Measurements from ENCODE around the gene KRT39. TPM values are rescaled to one million over a fixed set of nuclear protein-coding genes. Genes with fewer than 3 reads are reported as not detected.

The KRT39 gene
- polyA plus RNA-seq, 2 of the 4 experiments (the other 2 are of a cell fraction): not detected

DNA sequence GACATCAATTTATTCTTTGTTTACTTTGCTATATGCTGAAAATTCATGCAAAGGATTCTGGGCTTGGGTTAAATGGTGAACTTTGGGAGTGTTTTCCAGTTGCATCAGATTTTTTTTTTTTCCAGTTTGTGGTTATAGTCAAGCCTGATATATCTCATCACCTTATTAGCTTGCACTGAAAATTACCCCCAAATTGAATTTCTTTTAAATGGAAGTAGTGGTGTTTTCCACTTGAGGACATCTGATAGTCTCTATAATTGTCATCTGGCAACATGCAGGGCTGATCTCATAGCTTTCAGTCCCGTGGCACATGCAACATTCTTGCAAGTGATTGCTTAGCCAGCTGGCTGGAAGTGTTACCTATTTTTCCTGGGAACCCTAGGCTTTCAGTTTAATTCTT lies 46.9 kb upstream of the KRT39 start:
- H3K4me3 ChIP-seq: no peak overlapping the region
- H3K4me1 ChIP-seq: peaks cover 18% of the 10 kb centered on the region; the same call in 2 of the 3 replicates
- no peak for TF ChIP-seq ZC3H11A (IDR thresholded peaks at IDR 0.05)
- TF ChIP-seq, protein P1, sequence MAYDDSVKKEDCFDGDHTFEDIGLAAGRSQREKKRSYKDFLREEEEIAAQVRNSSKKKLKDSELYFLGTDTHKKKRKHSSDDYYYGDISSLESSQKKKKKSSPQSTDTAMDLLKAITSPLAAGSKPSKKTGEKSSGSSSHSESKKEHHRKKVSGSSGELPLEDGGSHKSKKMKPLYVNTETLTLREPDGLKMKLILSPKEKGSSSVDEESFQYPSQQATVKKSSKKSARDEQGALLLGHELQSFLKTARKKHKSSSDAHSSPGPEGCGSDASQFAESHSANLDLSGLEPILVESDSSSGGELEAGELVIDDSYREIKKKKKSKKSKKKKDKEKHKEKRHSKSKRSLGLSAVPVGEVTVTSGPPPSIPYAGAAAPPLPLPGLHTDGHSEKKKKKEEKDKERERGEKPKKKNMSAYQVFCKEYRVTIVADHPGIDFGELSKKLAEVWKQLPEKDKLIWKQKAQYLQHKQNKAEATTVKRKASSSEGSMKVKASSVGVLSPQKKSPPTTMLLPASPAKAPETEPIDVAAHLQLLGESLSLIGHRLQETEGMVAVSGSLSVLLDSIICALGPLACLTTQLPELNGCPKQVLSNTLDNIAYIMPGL (CRISPR knock-in tag; IDR thresholded peaks at IDR 0.05; ENCODE audit: borderline replicate concordance): no peak
- no peak overlapping the region for H3K27ac ChIP-seq
- CTCF ChIA-PET: interaction anchor here (1.0 to 1.1 kb wide), 3 partner anchors 309 to 635 kb away, joined by 4 to 5 read pairs (median 4); no protein-coding TSS in a partner anchor
- 29% methylated on average over 1 of the region's 1 CpG for WGBS (ENCODE audit: missing lambda C conversion rate)
- ATAC-seq (no peak), FAIRE-seq (peak; percentile 61), DNase-seq (ENCODE audit: low read depth in 1 of 2, low spot score in 1 of 2) (no peak)
- H3K9me3 ChIP-seq: no peaks in the 10 kb centered on the region
- POLR2A ChIA-PET: no interaction called here
- H3K4me2 ChIP-seq: peak overlapping the region; percentile 11; the same call in 1 of the 3 replicates

DNA sequence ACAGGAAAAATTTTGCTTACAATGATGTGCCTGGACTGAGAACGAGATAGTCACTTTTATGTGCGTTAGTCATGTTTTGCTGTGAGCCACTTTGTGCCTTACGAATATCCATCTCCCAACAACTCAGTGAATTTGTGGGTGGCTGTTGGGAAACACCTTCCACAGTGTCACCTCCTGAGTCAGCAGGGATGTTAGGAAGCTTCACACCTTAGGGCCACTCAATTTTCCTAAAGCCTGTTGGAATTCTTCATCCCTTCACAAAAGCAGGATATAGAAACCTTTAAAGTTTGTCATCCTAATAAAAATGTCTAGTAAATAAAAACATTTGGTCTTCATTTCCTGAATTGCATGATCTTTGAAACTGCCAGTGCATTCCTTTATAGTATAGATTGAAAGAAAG lies 46.4 kb upstream of the KRT39 start:
- no peak for FAIRE-seq
- WGBS (ENCODE audit: missing lambda C conversion rate): 72% methylated on average over 3 of the region's 3 CpGs
- no peak for DNase-seq (ENCODE audit: low read depth in 1 of 2, low spot score in 1 of 2)
- TF ChIP-seq, protein P2, sequence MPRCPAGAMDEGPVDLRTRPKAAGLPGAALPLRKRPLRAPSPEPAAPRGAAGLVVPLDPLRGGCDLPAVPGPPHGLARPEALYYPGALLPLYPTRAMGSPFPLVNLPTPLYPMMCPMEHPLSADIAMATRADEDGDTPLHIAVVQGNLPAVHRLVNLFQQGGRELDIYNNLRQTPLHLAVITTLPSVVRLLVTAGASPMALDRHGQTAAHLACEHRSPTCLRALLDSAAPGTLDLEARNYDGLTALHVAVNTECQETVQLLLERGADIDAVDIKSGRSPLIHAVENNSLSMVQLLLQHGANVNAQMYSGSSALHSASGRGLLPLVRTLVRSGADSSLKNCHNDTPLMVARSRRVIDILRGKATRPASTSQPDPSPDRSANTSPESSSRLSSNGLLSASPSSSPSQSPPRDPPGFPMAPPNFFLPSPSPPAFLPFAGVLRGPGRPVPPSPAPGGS (IDR thresholded peaks at IDR 0.05): no peak
- no peak for TF ChIP-seq RFX5 (IDR thresholded peaks at IDR 0.05)
- TF ChIP-seq TFCP2L1 (CRISPR knock-in tag; IDR thresholded peaks at IDR 0.05): no peak
- TF ChIP-seq BHLHE40 (IDR thresholded peaks at IDR 0.05; ENCODE audit: low read depth, low read length): no peak
- TF ChIP-seq POLR2A (IDR thresholded peaks at IDR 0.05; ENCODE audit: low read length): no peak
- TF ChIP-seq CHD4 (IDR thresholded peaks at IDR 0.05; ENCODE audit: borderline replicate concordance): no peak
- TF ChIP-seq CHD2 (IDR thresholded peaks at IDR 0.05; ENCODE audit: low read length, partially characterized antibody): no peak
- TF ChIP-seq TP53 (CRISPR knock-in tag; IDR thresholded peaks at IDR 0.05): no peak
- TF ChIP-seq EHMT2 (IDR thresholded peaks at IDR 0.05; ENCODE audit: low read depth): no peak
- TF ChIP-seq, protein P3, sequence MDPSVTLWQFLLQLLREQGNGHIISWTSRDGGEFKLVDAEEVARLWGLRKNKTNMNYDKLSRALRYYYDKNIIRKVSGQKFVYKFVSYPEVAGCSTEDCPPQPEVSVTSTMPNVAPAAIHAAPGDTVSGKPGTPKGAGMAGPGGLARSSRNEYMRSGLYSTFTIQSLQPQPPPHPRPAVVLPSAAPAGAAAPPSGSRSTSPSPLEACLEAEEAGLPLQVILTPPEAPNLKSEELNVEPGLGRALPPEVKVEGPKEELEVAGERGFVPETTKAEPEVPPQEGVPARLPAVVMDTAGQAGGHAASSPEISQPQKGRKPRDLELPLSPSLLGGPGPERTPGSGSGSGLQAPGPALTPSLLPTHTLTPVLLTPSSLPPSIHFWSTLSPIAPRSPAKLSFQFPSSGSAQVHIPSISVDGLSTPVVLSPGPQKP (IDR thresholded peaks at IDR 0.05; ENCODE audit: low read depth, low read length): no peak
- no peak for TF ChIP-seq SREBF2 (IDR thresholded peaks at IDR 0.05)
- H3K4me2 ChIP-seq: peak overlapping the region; percentile 11; the same call in 1 of the 3 replicates
- POLR2A ChIA-PET: no interaction called here
- CTCF ChIA-PET: interaction anchor here (1.1 kb wide), 1 partner anchor 536 kb away, joined by 4 read pairs; no protein-coding TSS in a partner anchor
- peaks cover 18% of the 10 kb centered on the region; the same call in 2 of the 3 replicates for H3K4me1 ChIP-seq
- no peak overlapping the region for H3K4me3 ChIP-seq
- no peaks in the 10 kb centered on the region for H3K9me3 ChIP-seq
- no peak for ATAC-seq
- H3K27ac ChIP-seq: no peak overlapping the region

DNA sequence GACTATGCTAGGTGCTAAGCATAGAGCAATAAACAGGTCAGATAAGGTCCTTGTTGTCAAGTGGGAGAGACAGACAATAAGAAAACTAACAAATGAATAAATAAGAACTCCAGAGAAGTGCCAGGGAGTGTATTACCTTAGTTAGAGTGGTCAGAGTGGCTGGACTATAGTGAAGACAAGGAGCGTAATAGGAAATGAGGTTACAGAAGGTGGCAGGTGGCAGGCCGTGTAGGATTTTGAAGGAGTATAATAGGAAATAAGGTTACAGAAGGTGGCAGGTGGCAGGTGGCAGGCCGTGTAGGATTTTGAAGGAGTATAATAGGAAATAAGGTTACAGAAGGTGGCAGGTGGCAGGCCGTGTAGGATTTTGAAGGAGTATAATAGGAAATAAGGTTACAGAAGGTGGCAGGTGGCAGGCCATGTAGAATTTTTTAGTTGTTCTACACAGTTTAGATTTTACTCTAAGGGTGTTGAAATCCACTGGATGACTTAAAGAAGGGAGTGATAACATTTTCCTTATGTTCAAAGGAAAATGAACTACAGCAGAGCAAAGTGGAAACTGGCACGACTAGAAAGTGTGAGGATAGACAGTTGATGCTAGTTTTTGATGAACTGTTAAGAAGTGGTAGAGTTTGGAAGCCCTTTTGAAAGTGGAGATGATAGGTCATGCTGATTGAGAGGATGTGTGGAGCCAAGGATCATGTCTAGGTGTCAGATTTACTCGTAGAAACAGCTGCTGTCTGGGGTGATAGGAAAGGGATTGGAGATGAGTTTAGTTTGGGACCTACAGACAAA lies 45.8 kb upstream of the KRT39 start:
- TF ChIP-seq ZC3H11A (IDR thresholded peaks at IDR 0.05) (no peak), HOXA7 (CRISPR knock-in tag; IDR thresholded peaks at IDR 0.05) (no peak), EHMT2 (IDR thresholded peaks at IDR 0.05; ENCODE audit: low read depth) (no peak), RAD21 (conservative IDR thresholded peaks at IDR 0.05 in 1 of 2, IDR thresholded peaks at IDR 0.05 in 1 of 2) (no peak), ESRRA (IDR thresholded peaks at IDR 0.05; ENCODE audit: borderline replicate concordance, low read length) (no peak), EP300 (IDR thresholded peaks at IDR 0.05) (no peak), BHLHE40 (IDR thresholded peaks at IDR 0.05; ENCODE audit: low read depth, low read length) (no peak), SREBF2 (IDR thresholded peaks at IDR 0.05) (no peak), TFCP2L1 (CRISPR knock-in tag; IDR thresholded peaks at IDR 0.05) (no peak), HDAC2 (IDR thresholded peaks at IDR 0.05) (no peak), NPAS2 (CRISPR knock-in tag; IDR thresholded peaks at IDR 0.05; ENCODE audit: borderline replicate concordance) (no peak)
- ChIA-PET POLR2A (no interaction called here), CTCF (no interaction called here)
- peaks cover 18% of the 10 kb centered on the region; the same call in 2 of the 3 replicates for H3K4me1 ChIP-seq
- H3K9me3 ChIP-seq: no peaks in the 10 kb centered on the region
- H3K4me3 ChIP-seq: no peak overlapping the region
- peak; percentile 51 for FAIRE-seq
- no peak for DNase-seq (ENCODE audit: low read depth in 1 of 2, low spot score in 1 of 2)
- WGBS (ENCODE audit: missing lambda C conversion rate): 72% methylated on average over 6 of the region's 6 CpGs
- H3K4me2 ChIP-seq: no peak overlapping the region
- H3K27ac ChIP-seq: no peak overlapping the region
- ATAC-seq: no peak

All from A549 (cell line).